Choroid plexus epithelial cell (primary cell): Measurements from ENCODE around the gene TSPAN2.

Experiments
- DNase-seq: peaks from one replicate; pipeline ENCODE4 v3.0.0-alpha.2; 2010; ENCODE audit warnings: low read depth
- H3K4me3 ChIP-seq: 2 replicates; pipeline ENCODE4 v1.5.1; 2011; ENCODE audit warnings: low read depth, mild to moderate bottlenecking, control low read depth, low read length, moderate library complexity
- TF ChIP-seq, protein P1 (sequence below): conservative IDR thresholded peaks from 2 replicates; pipeline ENCODE4 v1.5.1; 2011; ENCODE audit warnings: low read depth, mild to moderate bottlenecking, control low read depth, inconsistent platforms, low read length, moderate library complexity

TSPAN2 gene

DNA sequence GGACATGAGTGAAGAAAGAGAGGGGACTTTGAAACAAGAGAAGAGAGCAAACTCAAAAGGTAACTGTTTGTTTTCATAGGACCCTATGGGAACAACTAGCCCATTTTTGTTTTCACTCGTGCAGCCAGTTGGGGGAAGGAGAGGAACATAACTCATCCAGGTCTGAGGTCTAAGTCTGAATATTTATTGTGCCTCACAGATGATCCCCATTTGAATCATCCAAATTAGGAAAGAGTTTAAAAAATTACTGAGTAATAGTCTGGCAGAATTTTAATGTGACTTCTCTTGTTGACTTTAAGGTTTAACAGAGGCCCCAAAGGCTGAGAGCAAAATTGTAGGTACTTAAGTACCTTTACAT, 10.4 kb upstream of the TSPAN2 start:
- no peak overlapping the region for H3K4me3 ChIP-seq
- DNase-seq = no peak
- TF ChIP-seq, protein P1, sequence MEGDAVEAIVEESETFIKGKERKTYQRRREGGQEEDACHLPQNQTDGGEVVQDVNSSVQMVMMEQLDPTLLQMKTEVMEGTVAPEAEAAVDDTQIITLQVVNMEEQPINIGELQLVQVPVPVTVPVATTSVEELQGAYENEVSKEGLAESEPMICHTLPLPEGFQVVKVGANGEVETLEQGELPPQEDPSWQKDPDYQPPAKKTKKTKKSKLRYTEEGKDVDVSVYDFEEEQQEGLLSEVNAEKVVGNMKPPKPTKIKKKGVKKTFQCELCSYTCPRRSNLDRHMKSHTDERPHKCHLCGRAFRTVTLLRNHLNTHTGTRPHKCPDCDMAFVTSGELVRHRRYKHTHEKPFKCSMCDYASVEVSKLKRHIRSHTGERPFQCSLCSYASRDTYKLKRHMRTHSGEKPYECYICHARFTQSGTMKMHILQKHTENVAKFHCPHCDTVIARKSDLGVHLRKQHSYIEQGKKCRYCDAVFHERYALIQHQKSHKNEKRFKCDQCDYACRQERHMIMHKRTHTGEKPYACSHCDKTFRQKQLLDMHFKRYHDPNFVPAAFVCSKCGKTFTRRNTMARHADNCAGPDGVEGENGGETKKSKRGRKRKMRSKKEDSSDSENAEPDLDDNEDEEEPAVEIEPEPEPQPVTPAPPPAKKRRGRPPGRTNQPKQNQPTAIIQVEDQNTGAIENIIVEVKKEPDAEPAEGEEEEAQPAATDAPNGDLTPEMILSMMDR = no peak

DNA sequence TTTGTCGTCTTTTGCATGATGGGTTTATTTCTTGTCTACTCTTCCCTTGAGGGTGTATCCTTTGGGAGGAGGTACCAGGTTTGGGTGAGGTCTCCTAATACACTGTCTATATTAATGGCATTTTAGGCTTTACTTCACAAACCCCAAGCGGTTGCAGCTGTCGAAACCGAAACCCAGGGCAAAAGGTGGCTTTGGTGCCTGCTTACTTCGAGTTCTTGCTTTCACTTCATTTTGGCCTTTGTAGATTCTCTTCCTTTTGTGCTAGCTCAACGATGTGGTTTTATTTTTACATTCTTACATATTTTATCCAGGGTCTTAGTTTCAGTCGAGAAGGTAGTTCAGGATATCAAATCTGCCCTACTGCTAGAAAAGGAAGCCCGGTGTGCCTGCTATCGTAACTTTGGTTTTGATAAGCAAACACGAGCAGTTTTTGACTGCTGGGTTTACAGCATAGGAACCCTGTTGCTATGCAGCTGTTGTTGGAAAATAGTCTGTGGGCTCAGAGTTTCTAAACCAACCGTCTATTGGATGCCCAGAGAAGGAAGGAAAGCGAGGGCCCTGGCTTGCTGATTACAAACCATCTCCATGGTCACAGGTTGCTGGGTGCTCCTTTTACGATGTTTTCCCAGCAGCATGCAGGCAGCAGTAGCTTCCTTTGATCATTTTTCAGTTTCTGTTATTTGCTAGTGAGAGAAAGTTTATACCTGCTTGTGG, 9.8 kb upstream of the TSPAN2 start:
- peak; percentile 62 for DNase-seq
- peak overlapping the region; percentile 31 for H3K4me3 ChIP-seq
- TF ChIP-seq, protein P1 = no peak

DNA sequence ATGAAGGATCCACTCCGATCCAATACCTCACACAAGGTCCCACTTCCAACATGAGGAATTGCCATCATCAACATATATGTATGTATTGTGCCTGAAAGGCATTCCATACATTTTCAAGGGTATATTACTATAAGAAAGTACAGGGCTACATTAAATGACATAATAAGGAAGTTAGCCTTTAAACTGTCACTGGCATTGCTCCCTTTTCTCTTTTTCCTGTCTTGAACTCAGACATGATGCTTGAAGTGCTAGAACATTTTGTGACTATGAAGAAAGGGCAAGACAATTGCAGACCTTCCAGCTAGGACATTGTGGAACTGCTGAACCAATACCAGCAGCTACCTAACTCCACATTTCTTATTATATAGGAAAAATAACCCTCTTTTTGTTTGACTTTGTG, 2.9 kb upstream of the TSPAN2 start:
- TF ChIP-seq, protein P1 = no peak

DNA sequence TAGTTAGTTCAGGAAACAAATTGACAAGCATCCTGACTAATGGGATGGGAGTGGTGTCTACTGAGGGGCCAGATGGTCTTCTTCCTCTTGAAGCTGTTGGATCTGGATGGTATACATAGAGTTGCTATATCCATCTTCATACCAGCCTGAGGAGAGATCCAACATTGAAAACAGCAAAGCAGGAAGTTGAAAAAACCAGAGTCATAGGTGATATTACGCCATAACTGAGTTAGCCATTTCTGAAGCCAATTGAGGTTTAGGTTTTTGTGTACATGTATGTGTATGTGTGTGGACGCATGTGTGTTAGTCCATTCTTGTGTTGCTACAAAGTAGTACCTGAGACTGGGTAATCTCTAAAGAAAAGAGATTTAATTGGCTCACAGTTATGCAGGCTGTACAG, 2.3 kb upstream of the TSPAN2 start:
- H3K4me3 ChIP-seq = no peak overlapping the region
- no peak for DNase-seq
- TF ChIP-seq, protein P1 = no peak

More for the DNA sequence above, 2.9 kb upstream of the TSPAN2 start:
- no peak overlapping the region for H3K4me3 ChIP-seq
- no peak for DNase-seq

DNA sequence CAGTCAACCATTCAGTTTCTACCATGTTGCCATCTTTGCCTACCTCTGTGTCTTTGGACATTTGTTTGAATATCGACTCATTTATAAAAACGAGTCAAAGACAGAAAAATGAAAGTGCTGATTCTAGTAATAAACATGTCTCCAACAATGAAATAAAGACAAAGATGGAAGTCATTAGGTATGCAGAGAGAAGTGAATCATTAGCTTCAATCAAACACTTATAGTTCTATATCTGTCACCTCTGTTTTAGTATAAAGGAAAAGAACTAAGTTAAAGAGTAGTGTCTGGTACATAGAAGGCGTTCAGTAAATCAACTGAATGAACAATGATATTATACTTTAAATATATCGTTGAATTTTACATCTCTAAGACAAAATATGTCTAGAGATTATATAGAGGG, 1.7 kb upstream of the TSPAN2 start:
- TF ChIP-seq, protein P1 = no peak
- no peak overlapping the region for H3K4me3 ChIP-seq
- no peak for DNase-seq

DNA sequence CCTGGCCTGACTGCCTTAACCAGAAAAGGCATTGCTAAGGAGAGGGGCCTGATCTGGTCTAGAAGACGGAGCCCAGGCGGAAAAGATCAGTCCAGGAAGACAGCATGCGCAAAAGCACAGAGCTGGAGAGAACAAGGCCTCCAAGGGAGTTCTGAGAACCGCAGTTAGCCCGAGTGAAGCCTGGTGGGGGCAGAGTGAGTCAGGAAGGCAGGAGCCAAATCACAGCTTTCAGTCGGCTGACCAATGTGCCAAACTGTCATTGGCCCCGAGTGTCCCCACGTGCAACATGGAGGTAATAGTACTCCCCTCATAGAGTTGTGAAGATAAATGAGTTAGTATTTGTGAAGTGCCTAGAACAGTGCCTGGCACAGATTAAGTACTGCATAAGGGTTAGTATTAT, 1.2 kb upstream of the TSPAN2 start:
- H3K4me3 ChIP-seq = no peak overlapping the region
- DNase-seq = peak; percentile 26

DNA sequence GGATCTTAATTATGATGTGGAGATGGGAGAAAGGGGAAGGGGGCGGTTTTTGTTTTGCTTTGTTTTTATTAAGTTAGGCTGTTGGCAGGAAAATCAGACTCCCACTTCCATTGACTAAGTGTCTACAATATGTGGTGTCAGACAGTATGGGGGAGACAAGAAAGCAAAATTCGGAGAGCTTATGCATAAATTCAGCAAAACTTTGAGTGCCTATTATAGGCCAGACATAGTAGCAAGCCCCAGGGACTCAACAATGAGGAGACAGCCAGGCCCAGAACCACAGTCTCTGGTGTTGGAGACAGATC, 835 bp upstream of the TSPAN2 start:
- TF ChIP-seq, protein P1 = no peak
- H3K4me3 ChIP-seq = no peak overlapping the region
- no peak for DNase-seq

More for the DNA sequence above, 1.2 kb upstream of the TSPAN2 start:
- TF ChIP-seq, protein P1 = no peak
